Activated naive CD8-positive, alpha-beta T cell treated with anti-CD3 and anti-CD28 coated beads for 36 hours (primary cell): Measurements from ENCODE around the gene NFATC3. TPM values are rescaled to one million over a fixed set of nuclear protein-coding genes. Genes with fewer than 3 reads are reported as not detected.
A peak's percentile ranks its signal among the peaks of the same experiment; 100 is the strongest.
"Not testable (repeated sequence)": the region's sequence is repeated elsewhere in the genome, so short reads cannot be mapped to it uniquely, and the experiment has no call there.

Source experiments
- DNase-seq: peaks from one replicate; pipeline ENCODE4 v3.0.0; 2021
- H3K27ac Mint-ChIP-seq: one replicate; pipeline ENCODE4 v1.8.0; 2022; ENCODE audit warnings: mild to moderate bottlenecking, moderate library complexity, mixed read lengths
- H3K27me3 Mint-ChIP-seq: one replicate; pipeline ENCODE4 v1.8.0; 2022; ENCODE audit warnings: mild to moderate bottlenecking, mixed read lengths
- H3K36me3 Mint-ChIP-seq: one replicate; pipeline ENCODE4 v1.8.0; 2021; ENCODE audit warnings: mild to moderate bottlenecking, mixed read lengths
- H3K4me1 Mint-ChIP-seq: one replicate; pipeline ENCODE4 v1.8.0; 2021; ENCODE audit warnings: mixed read lengths
- H3K4me3 Mint-ChIP-seq: one replicate; pipeline ENCODE4 v1.8.0; 2022; ENCODE audit warnings: mild to moderate bottlenecking, moderate library complexity, mixed read lengths
- H3K9me3 Mint-ChIP-seq: one replicate; pipeline ENCODE4 v1.8.0; 2022; ENCODE audit warnings: mixed read lengths
- total RNA-seq, 2 experiments: library from RNA; stranded (reverse); gene quantifications; one replicate each; pipeline ENCODE4 v1.2.3, GENCODE V29; 2021

NFATC3 gene
- total RNA-seq, 2 experiments from 2014 or later = 76.3 to 79.2 TPM

- H3K4me1 Mint-ChIP-seq = peaks cover 72% of the 10 kb centered on the region
- DNase-seq = no peak
- H3K27ac Mint-ChIP-seq = no peak overlapping the region
These were observed 28.6 kb downstream of the NFATC3 start for GRCh38 chr16:68113765-68114240.

GRCh38 chr16:68114939-68115338 lies 29.8 kb downstream of the NFATC3 start:
- H3K27ac Mint-ChIP-seq, H3K4me3 Mint-ChIP-seq, H3K27me3 Mint-ChIP-seq, DNase-seq: not testable (repeated sequence)
- Mint-ChIP-seq H3K4me1 (peaks cover 78% of the 10 kb centered on the region), H3K36me3 (peaks cover 28% of the 10 kb centered on the region), H3K9me3 (peaks cover 17% of the 10 kb centered on the region)

More at GRCh38 chr16:68113765-68114240, 28.6 kb downstream of the NFATC3 start:
- H3K4me3 Mint-ChIP-seq = no peak overlapping the region
- H3K9me3 Mint-ChIP-seq = peaks cover 29% of the 10 kb centered on the region
- H3K36me3 Mint-ChIP-seq = peaks cover 39% of the 10 kb centered on the region
- H3K27me3 Mint-ChIP-seq = no peaks in the 10 kb centered on the region

DNA sequence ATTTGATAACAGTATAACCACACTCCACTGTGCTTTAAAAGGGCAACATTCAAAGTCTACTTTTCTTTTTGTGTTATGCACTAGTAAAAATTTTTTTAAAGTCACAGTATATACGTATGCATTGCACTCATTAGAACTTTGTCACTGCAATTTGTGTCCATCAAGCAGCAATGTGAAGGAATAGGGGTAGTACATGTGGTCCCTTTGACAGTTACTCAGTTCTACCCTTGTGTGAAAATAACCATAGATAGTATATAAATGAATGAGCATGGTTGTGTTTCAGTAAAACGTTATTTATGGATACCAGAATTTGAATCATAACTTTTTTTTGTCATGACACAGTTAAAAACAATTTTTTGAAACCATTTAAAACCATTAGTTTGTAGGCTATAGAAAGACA lies 30.7 kb downstream of the NFATC3 start:
- Mint-ChIP-seq H3K36me3 (peaks cover 22% of the 10 kb centered on the region), H3K9me3 (peaks cover 13% of the 10 kb centered on the region), H3K4me1 (peaks cover 83% of the 10 kb centered on the region), H3K27ac (no peak overlapping the region), H3K27me3 (no peaks in the 10 kb centered on the region), H3K4me3 (no peak overlapping the region)
- no peak for DNase-seq

DNA sequence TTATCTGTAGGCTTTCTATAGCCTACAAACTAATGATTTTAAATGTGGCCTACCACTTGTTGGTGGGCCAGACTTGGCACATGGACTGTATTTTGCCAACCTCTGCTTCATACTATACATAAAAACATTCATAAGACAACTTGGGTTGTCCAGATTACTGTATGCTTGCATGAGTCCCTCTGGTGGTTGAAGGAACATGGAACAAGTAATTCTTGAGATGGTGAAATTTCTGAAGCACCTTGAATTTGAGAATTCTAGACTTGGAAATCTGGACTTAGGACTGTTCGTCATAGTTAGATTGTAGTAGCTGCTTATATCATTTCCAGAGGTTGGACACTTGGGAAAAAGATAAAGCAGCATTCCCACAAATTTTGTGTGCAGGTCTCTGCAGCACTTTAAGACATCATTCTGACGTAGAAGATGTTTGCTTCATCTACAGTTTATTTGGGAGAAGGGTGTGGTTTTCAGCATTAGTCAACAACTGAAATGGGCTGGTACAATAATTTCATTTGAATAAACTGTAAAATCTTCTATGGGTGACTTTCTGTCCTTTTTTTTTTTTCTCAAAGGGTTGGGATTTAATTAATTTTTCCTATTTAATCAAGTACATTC lies 31.2 kb downstream of the NFATC3 start:
- Mint-ChIP-seq H3K9me3 (peaks cover 9% of the 10 kb centered on the region), H3K36me3 (peaks cover 17% of the 10 kb centered on the region), H3K4me3 (no peak overlapping the region), H3K4me1 (peaks cover 81% of the 10 kb centered on the region), H3K27ac (no peak overlapping the region), H3K27me3 (no peaks in the 10 kb centered on the region)
- no peak for DNase-seq

DNA sequence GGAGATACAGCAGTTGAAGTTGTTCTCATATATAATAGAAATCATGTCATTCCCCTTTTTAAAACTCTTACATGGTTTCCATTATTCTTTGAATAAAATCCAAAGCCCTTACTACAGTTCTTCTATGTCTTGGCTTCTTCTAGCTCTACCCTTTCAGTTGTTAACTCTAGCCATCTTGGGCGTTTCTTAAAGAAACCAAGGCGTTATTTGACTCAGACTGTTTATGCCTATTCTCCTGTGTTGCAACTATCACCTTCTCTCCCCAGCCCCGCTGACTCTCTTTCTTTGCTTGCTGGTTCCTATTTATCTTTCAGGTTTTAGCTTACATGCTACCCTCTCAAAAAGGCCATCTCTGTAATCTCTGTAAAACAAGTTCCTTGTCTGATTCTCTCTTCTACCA lies 32.7 kb downstream of the NFATC3 start:
- H3K27me3 Mint-ChIP-seq = no peaks in the 10 kb centered on the region
- H3K9me3 Mint-ChIP-seq = peaks cover under 1% of the 10 kb centered on the region
- DNase-seq = no peak
- no peak overlapping the region for H3K4me3 Mint-ChIP-seq
- peak overlapping the region; percentile 52 for H3K27ac Mint-ChIP-seq
- H3K4me1 Mint-ChIP-seq = peaks cover 86% of the 10 kb centered on the region
- peaks cover 17% of the 10 kb centered on the region for H3K36me3 Mint-ChIP-seq

DNA sequence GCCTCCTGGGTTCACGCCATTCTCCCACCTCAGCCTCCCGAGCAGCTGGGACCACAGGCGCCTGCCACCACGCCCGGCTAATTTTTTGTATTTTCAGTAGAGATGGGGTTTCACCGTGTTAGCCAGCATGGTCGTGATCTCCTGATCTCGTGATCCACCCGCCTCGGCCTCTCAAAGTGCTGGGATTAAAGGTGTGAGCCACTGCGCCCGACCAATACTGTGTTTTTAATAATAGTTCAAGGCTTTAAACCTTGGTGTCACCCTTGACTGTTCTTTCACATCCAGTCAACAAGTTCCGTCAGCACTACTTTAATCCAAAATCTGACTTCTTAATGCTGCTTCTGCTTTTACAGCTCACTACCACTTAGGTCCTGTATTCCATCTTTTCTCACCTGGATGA lies 33.8 kb downstream of the NFATC3 start:
- peak overlapping the region; percentile 25 for H3K27ac Mint-ChIP-seq

DNA sequence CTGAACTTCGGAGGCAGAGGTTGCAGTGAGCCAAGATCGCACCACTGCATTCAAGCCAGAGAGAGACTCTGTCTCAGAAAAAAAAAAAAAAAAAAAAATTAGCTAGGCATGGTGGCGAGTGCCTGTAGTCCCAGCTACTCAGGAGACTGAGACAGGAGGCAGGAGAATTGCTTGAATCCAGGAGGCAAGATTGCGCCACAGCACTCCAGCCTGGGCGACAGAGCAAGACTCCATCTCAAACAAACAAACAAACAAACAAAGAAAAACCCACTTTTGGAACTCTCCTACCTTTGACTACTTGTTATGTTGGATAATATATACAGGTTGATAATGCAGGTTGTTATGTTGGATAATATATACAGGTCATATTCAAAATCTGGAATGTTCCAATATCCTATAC lies 35.3 kb downstream of the NFATC3 start:
- Mint-ChIP-seq H3K27ac (peak overlapping the region; percentile 71), H3K36me3 (peaks cover 15% of the 10 kb centered on the region), H3K4me1 (peaks cover 67% of the 10 kb centered on the region)
- not testable (repeated sequence) for H3K9me3 Mint-ChIP-seq, H3K4me3 Mint-ChIP-seq, H3K27me3 Mint-ChIP-seq, DNase-seq

More for the DNA sequence above, 33.8 kb downstream of the NFATC3 start:
- H3K27me3 Mint-ChIP-seq, H3K9me3 Mint-ChIP-seq, DNase-seq, H3K4me3 Mint-ChIP-seq: not testable (repeated sequence)
- Mint-ChIP-seq H3K36me3 (peaks cover 12% of the 10 kb centered on the region), H3K4me1 (peaks cover 78% of the 10 kb centered on the region)

DNA sequence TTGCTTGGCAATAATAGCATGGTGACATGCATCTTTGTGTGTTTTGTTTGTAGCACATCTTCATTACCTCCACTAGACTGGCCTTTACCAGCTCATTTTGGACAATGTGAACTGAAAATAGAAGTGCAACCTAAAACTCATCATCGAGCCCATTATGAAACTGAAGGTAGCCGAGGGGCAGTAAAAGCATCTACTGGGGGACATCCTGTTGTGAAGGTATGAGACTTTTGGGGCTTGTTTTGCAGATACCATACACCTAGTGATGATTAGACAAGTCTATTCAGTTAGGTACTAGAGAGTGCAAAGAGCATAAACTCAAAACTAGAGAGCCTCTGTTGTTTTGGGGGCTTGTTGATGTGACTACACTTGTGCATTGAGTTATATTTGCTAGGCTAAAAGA lies 41.2 kb downstream of the NFATC3 start:
- Mint-ChIP-seq H3K27ac (peak overlapping the region; percentile 44), H3K36me3 (peaks cover 43% of the 10 kb centered on the region), H3K4me1 (peaks cover 58% of the 10 kb centered on the region), H3K4me3 (no peak overlapping the region), H3K27me3 (no peaks in the 10 kb centered on the region), H3K9me3 (no peaks in the 10 kb centered on the region)
- no peak for DNase-seq

GRCh38 chr16:68128577-68129305 lies 43.6 kb downstream of the NFATC3 start:
- H3K9me3 Mint-ChIP-seq = no peaks in the 10 kb centered on the region
- H3K27me3 Mint-ChIP-seq = no peaks in the 10 kb centered on the region
- peaks cover 39% of the 10 kb centered on the region for H3K36me3 Mint-ChIP-seq
- no peak for DNase-seq
- peaks cover 58% of the 10 kb centered on the region for H3K4me1 Mint-ChIP-seq
- H3K4me3 Mint-ChIP-seq = no peak overlapping the region
- peak overlapping the region; percentile 20 for H3K27ac Mint-ChIP-seq

GRCh38 chr16:68130520-68130919 lies 45.4 kb downstream of the NFATC3 start:
- Mint-ChIP-seq H3K4me1 (peaks cover 63% of the 10 kb centered on the region), H3K36me3 (peaks cover 46% of the 10 kb centered on the region)

DNA sequence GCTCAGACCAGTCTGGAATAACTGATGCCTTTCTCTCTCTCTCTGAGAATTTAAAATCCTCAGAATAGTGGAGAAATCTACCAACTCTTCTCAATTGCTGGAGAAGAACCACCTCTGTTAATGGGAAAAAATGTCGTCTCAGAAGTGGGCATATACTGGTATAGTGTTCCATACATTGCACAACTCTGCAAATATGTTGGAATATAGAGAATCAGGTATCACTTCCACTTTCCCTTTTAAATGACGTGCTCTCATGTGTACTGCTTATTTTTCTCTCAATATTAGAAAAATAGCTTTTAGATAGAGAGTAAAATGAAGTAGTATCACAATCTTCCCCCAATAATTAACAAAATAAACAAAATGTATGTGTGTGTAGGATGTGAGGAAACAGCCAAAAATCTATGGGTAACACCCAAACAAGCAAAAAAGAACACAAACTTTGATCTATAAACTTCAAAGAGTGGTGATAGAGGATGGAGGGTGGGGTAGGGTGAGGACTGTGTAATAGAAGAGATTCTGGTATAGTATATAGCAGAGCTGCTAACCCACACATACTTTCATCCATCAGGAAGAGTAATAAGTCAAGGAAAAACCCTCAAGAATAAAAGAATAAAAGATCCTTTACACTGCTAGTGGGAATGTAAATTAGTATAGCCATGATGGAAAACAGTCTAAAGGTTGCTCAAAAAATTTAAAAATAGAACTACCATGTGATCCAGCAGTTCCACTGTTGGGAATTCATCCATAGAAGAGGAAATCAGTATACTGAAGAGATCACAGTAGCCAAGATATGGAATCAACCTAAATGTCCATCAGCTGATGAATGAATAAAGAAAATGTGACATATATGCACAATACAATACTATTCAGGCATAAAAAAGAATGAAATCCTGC lies 46.9 kb downstream of the NFATC3 start:
- no peaks in the 10 kb centered on the region for H3K27me3 Mint-ChIP-seq
- peaks cover 47% of the 10 kb centered on the region for H3K36me3 Mint-ChIP-seq
- peaks cover 64% of the 10 kb centered on the region for H3K4me1 Mint-ChIP-seq
- peak overlapping the region; percentile 71 for H3K27ac Mint-ChIP-seq
- DNase-seq = no peak
- H3K4me3 Mint-ChIP-seq = peak overlapping the region; percentile 44
- H3K9me3 Mint-ChIP-seq = no peaks in the 10 kb centered on the region

More at GRCh38 chr16:68130520-68130919, 45.4 kb downstream of the NFATC3 start:
- peak overlapping the region; percentile 52 for H3K27ac Mint-ChIP-seq
- no peak overlapping the region for H3K4me3 Mint-ChIP-seq
- H3K9me3 Mint-ChIP-seq = no peaks in the 10 kb centered on the region
- no peak for DNase-seq
- no peaks in the 10 kb centered on the region for H3K27me3 Mint-ChIP-seq

- H3K27ac Mint-ChIP-seq, H3K9me3 Mint-ChIP-seq, H3K27me3 Mint-ChIP-seq, H3K4me3 Mint-ChIP-seq, DNase-seq: not testable (repeated sequence)
- Mint-ChIP-seq H3K36me3 (peaks cover 41% of the 10 kb centered on the region), H3K4me1 (peaks cover 55% of the 10 kb centered on the region)
These were observed 47.8 kb downstream of the NFATC3 start for GRCh38 chr16:68133000-68133399.

GRCh38 chr16:68134644-68135043 lies 49.5 kb downstream of the NFATC3 start:
- no peak for DNase-seq
- Mint-ChIP-seq H3K9me3 (no peaks in the 10 kb centered on the region), H3K4me3 (no peak overlapping the region), H3K4me1 (peaks cover 51% of the 10 kb centered on the region), H3K27ac (no peak overlapping the region), H3K36me3 (peaks cover 43% of the 10 kb centered on the region), H3K27me3 (no peaks in the 10 kb centered on the region)

- no peaks in the 10 kb centered on the region for H3K27me3 Mint-ChIP-seq
- peaks cover 38% of the 10 kb centered on the region for H3K36me3 Mint-ChIP-seq
- H3K4me1 Mint-ChIP-seq = peaks cover 38% of the 10 kb centered on the region
- no peaks in the 10 kb centered on the region for H3K9me3 Mint-ChIP-seq
- no peak overlapping the region for H3K27ac Mint-ChIP-seq
- H3K4me3 Mint-ChIP-seq = no peak overlapping the region
- no peak for DNase-seq
These were observed 51.3 kb downstream of the NFATC3 start for GRCh38 chr16:68136515-68136914.

GRCh38 chr16:68144008-68144407 lies 58.8 kb downstream of the NFATC3 start:
- Mint-ChIP-seq H3K4me3 (no peak overlapping the region), H3K27ac (no peak overlapping the region), H3K27me3 (no peaks in the 10 kb centered on the region), H3K9me3 (no peaks in the 10 kb centered on the region), H3K4me1 (peaks cover 41% of the 10 kb centered on the region), H3K36me3 (peaks cover 33% of the 10 kb centered on the region)
- DNase-seq = no peak
